ENCODE data around the gene FBXO42. TPM values are rescaled to one million over a fixed set of nuclear protein-coding genes. Genes with fewer than 3 reads are reported as not detected.

FBXO42 gene
- total RNA-seq, 1 donor from 2014 or later = 21.9 TPM

GRCh38 chr1:16342331-16343062, 9.8 kb downstream of the FBXO42 start:
- ATAC-seq = no peak
- DNase-seq (ENCODE audit: missing footprints) = no peak
- intact Hi-C loops (cut with DNase I) = no loop called here

- no peak for ATAC-seq
- intact Hi-C loops (cut with DNase I) = no loop called here
- no peak for DNase-seq (ENCODE audit: missing footprints)
Measured at GRCh38 chr1:16340673-16341072, 11.6 kb downstream of the FBXO42 start.

- no peak for DNase-seq (ENCODE audit: missing footprints)
- ATAC-seq = no peak
- intact Hi-C loops (cut with DNase I) = no loop called here
Measured at GRCh38 chr1:16338961-16339360, 13.3 kb downstream of the FBXO42 start.

GRCh38 chr1:16334655-16335340, 17.5 kb downstream of the FBXO42 start:
- no peak for ATAC-seq
- intact Hi-C loops (cut with DNase I) = no loop called here
- DNase-seq (ENCODE audit: missing footprints) = no peak

- intact Hi-C loops (cut with DNase I) = no loop called here
- no peak for DNase-seq (ENCODE audit: missing footprints)
- ATAC-seq = no peak
Measured at GRCh38 chr1:16326833-16327404, 25.4 kb downstream of the FBXO42 start.

- intact Hi-C loops (cut with DNase I) = no loop called here
- ATAC-seq = peak; percentile 45
- peak; percentile 16 for DNase-seq (ENCODE audit: missing footprints)
Measured at GRCh38 chr1:16324456-16324890, 27.8 kb downstream of the FBXO42 start.

GRCh38 chr1:16321176-16321867, 31.0 kb downstream of the FBXO42 start:
- ATAC-seq (peak; percentile 26), DNase-seq (ENCODE audit: missing footprints) (no peak)
- intact Hi-C loops (cut with DNase I) = no loop called here

- no peak for DNase-seq (ENCODE audit: missing footprints)
- intact Hi-C loops (cut with DNase I) = no loop called here
- peak; percentile 74 for ATAC-seq
Measured at GRCh38 chr1:16318555-16318954, 33.7 kb downstream of the FBXO42 start.

GRCh38 chr1:16315437-16315836, 36.8 kb downstream of the FBXO42 start:
- ATAC-seq = no peak
- intact Hi-C loops (cut with DNase I) = no loop called here
- no peak for DNase-seq (ENCODE audit: missing footprints)

GRCh38 chr1:16307222-16307621, 45.1 kb downstream of the FBXO42 start:
- intact Hi-C loops (cut with DNase I) = no loop called here
- no peak for ATAC-seq
- DNase-seq (ENCODE audit: missing footprints) = no peak

- ATAC-seq (no peak), DNase-seq (ENCODE audit: missing footprints) (no peak)
- intact Hi-C loops (cut with DNase I) = no loop called here
Measured at GRCh38 chr1:16302709-16303627, 49.3 kb downstream of the FBXO42 start.

GRCh38 chr1:16300436-16300835, 51.8 kb downstream of the FBXO42 start:
- DNase-seq (ENCODE audit: missing footprints) (no peak), ATAC-seq (peak; percentile 59)
- intact Hi-C loops (cut with DNase I) = no loop called here

- DNase-seq (ENCODE audit: missing footprints) (no peak), ATAC-seq (no peak)
- intact Hi-C loops (cut with DNase I) = no loop called here
Measured at GRCh38 chr1:16298653-16299052, 53.6 kb downstream of the FBXO42 start.

- DNase-seq (ENCODE audit: missing footprints) (no peak), ATAC-seq (no peak)
- intact Hi-C loops (cut with DNase I) = no loop called here
Measured at GRCh38 chr1:16296643-16297042, 55.6 kb downstream of the FBXO42 start.

- DNase-seq (ENCODE audit: missing footprints) (no peak), ATAC-seq (no peak)
- intact Hi-C loops (cut with DNase I) = no loop called here
Measured at GRCh38 chr1:16294219-16295212, 57.8 kb downstream of the FBXO42 start.

- intact Hi-C loops (cut with DNase I) = no loop called here
- no peak for DNase-seq (ENCODE audit: missing footprints)
- ATAC-seq = no peak
Measured at GRCh38 chr1:16293538-16293937, 58.7 kb downstream of the FBXO42 start.

GRCh38 chr1:16292739-16293138, 59.5 kb downstream of the FBXO42 start:
- no peak for DNase-seq (ENCODE audit: missing footprints)
- intact Hi-C loops (cut with DNase I) = no loop called here
- ATAC-seq = no peak
